GM19025 (cell line): ENCODE results near the gene MMP11.
A peak's percentile ranks its signal among the peaks of the same experiment; 100 is the strongest.

ENCODE experiments used
- ATAC-seq: cut with Tn5 transposase; IDR thresholded peaks from one replicate; pipeline ENCODE4 v1.9.1; 2021; ENCODE audit warnings: mild to moderate bottlenecking, low read depth, moderate library complexity; ENCODE audit not compliant: unreplicated experiment

MMP11 gene

GRCh38 chr22:23780146-23780748 is 7.6 kb downstream of the MMP11 start:
- ATAC-seq = no peak

- ATAC-seq = no peak
Measured at GRCh38 chr22:23781065-23781464, 8.4 kb downstream of the MMP11 start.

GRCh38 chr22:23781511-23782183 is 9.0 kb downstream of the MMP11 start:
- no peak for ATAC-seq

- ATAC-seq = no peak
Measured at GRCh38 chr22:23782252-23782651, 9.6 kb downstream of the MMP11 start.

GRCh38 chr22:23782703-23783102 is 10.1 kb downstream of the MMP11 start:
- ATAC-seq = no peak

- ATAC-seq = no peak
Measured at GRCh38 chr22:23783265-23784150, 10.9 kb downstream of the MMP11 start.

- ATAC-seq = no peak
Measured at GRCh38 chr22:23784215-23784732, 11.6 kb downstream of the MMP11 start.

GRCh38 chr22:23786261-23786710 is 13.6 kb downstream of the MMP11 start:
- no peak for ATAC-seq

GRCh38 chr22:23786752-23787599 is 14.3 kb downstream of the MMP11 start, which contains the start of gene SMARCB1:
TSS of gene SMARCB1 (plus strand) at chr22:23786966. CDS start at chr22:23787170, 204 bp downstream.
- peak; percentile 68 for ATAC-seq

GRCh38 chr22:23787600-23787896 is 14.9 kb downstream of the MMP11 start:
- no peak for ATAC-seq

GRCh38 chr22:23787910-23788309 is 15.3 kb downstream of the MMP11 start:
- ATAC-seq = no peak

- no peak for ATAC-seq
Measured at GRCh38 chr22:23789121-23789520, 16.5 kb downstream of the MMP11 start.

- no peak for ATAC-seq
Measured at GRCh38 chr22:23789638-23790037, 17.0 kb downstream of the MMP11 start.

- no peak for ATAC-seq
Measured at GRCh38 chr22:23790819-23791737, 18.4 kb downstream of the MMP11 start.

GRCh38 chr22:23791738-23792645 is 19.3 kb downstream of the MMP11 start:
- no peak for ATAC-seq

- no peak for ATAC-seq
Measured at GRCh38 chr22:23793326-23793725, 20.7 kb downstream of the MMP11 start.

- ATAC-seq = no peak
Measured at GRCh38 chr22:23796461-23796860, 23.8 kb downstream of the MMP11 start.
